B cell (primary cell): ENCODE data around the gene WBP2. TPM values are rescaled to one million over a fixed set of nuclear protein-coding genes. Genes with fewer than 3 reads are reported as not detected.

Experiments used
- ATAC-seq: fragments of 200-7000 bp; cut with Tn5 transposase; one replicate; pipeline ENCODE4 v1.10.0; 2021; ENCODE audit warnings: low read depth, mild to moderate bottlenecking, moderate number of reproducible peaks, moderate library complexity
- CTCF ChIA-PET: fragments of 350-600 bp; sonication (Branson Sonifier 250); formaldehyde crosslinking; loops from one replicate; lab custom pipeline; 2021; ENCODE audit warnings: antibody characterized with exemption, inconsistent platforms; lab: Charles Lee
- POLR2A ChIA-PET: fragments of 350-600 bp; sonication (Branson Sonifier 250); formaldehyde crosslinking; loops from one replicate; lab custom pipeline; 2021; ENCODE audit warnings: antibody characterized with exemption; lab: Charles Lee
- DNase-seq: peaks from one replicate; pipeline ENCODE4 v3.0.0; 2013
- H2AFZ ChIP-seq: 2 replicates; pipeline ENCODE4 v1.6.1; 2012; ENCODE audit warnings: mild to moderate bottlenecking, low read depth, low read length; ENCODE audit not compliant: insufficient read depth, poor library complexity, severe bottlenecking
- H3K27ac ChIP-seq, 2 donors: 1 replicate in 1 of 2; 2 replicates in 1 of 2; pipeline ENCODE4 v1.5.1; 2012 to 2013; ENCODE audit warnings: low read length in 2 of 2, mild to moderate bottlenecking in 2 of 2, moderate library complexity in 1 of 2
- H3K27me3 ChIP-seq, 4 experiments: fragments of 200-600 bp in 1 of 4; sonication (generic) in 1 of 4; replicated peaks in 1 of 4; 1 replicate in 2 of 4; 2 replicates in 2 of 4; pipeline versions ENCODE4 v1.6.1 to v1.7.0; 2013 to 2016; ENCODE audit warnings: low read length in 3 of 4, mild to moderate bottlenecking in 2 of 4, mixed read lengths in 1 of 4, moderate library complexity in 1 of 4; ENCODE audit not compliant: insufficient read depth in 4 of 4, control insufficient read depth in 3 of 4; ENCODE audit errors: control extremely low read depth in 1 of 4
- H3K36me3 ChIP-seq, 2 experiments: replicated peaks in 1 of 2; 1 replicate in 1 of 2; 2 replicates in 1 of 2; pipeline versions ENCODE4 v1.6.1 to v1.7.1; 2013; ENCODE audit warnings: low read length in 1 of 2; ENCODE audit not compliant: insufficient read depth in 2 of 2, control insufficient read depth in 1 of 2; ENCODE audit errors: control extremely low read depth in 1 of 2, extremely low read depth in 1 of 2
- H3K4me1 ChIP-seq, 2 donors: fragments of 200-600 bp in 1 of 2; sonication (generic) in 1 of 2; 1 replicate in 1 of 2; 2 replicates in 1 of 2; pipeline versions ENCODE4 v1.5.1 to v1.6.1; 2013 to 2017; ENCODE audit warnings: low read length in 2 of 2; ENCODE audit not compliant: control insufficient read depth in 2 of 2, insufficient read depth in 2 of 2
- H3K4me2 ChIP-seq: replicated peaks from 2 replicates; pipeline ENCODE3; 2012; ENCODE audit warnings: mild to moderate bottlenecking, low read depth, low read length; ENCODE audit not compliant: poor library complexity, severe bottlenecking
- H3K4me3 ChIP-seq, 5 experiments: fragments of 200-600 bp in 1 of 5; sonication (generic) in 1 of 5; 1 replicate in 3 of 5; 2 replicates in 2 of 5; pipeline versions ENCODE4 v1.5.1 to v1.7.0; 2011 to 2016; ENCODE audit warnings: low read length in 4 of 5, mild to moderate bottlenecking in 4 of 5, low read depth in 2 of 5, control low read depth in 1 of 5, moderate library complexity in 1 of 5; ENCODE audit not compliant: insufficient read depth in 1 of 5; ENCODE audit errors: control extremely low read depth in 1 of 5, extremely low read depth in 1 of 5
- H3K79me2 ChIP-seq: fragments of 200-600 bp; sonication (generic); one replicate; pipeline ENCODE4 v1.6.0; 2016; ENCODE audit warnings: low read length; ENCODE audit not compliant: control insufficient read depth, insufficient read depth
- H3K9ac ChIP-seq: fragments of 200-600 bp; sonication (generic); 2 replicates; pipeline ENCODE4 v1.6.1; 2017; ENCODE audit warnings: mild to moderate bottlenecking, low read length, moderate library complexity
- H3K9me3 ChIP-seq, 3 donors: one replicate each; pipeline versions ENCODE4 v1.6.1 to v1.7.1; 2013; ENCODE audit warnings: low read length in 2 of 3; ENCODE audit not compliant: control insufficient read depth in 2 of 3, insufficient read depth in 1 of 3; ENCODE audit errors: control extremely low read depth in 1 of 3
- H4K20me1 ChIP-seq: 2 replicates; pipeline ENCODE4 v1.6.0; 2012; ENCODE audit warnings: mild to moderate bottlenecking, low read length; ENCODE audit not compliant: insufficient read depth, control insufficient read depth, poor library complexity, severe bottlenecking
- H3K27ac Mint-ChIP-seq: one replicate; pipeline ENCODE4 v1.8.0; 2021; ENCODE audit warnings: mixed read lengths
- H3K27me3 Mint-ChIP-seq: one replicate; pipeline ENCODE4 v1.8.0; 2021; ENCODE audit warnings: mixed read lengths
- H3K4me1 Mint-ChIP-seq: one replicate; pipeline ENCODE4 v1.8.0; 2021; ENCODE audit warnings: mixed read lengths
- H3K4me3 Mint-ChIP-seq: one replicate; pipeline ENCODE4 v1.8.0; 2021; ENCODE audit warnings: mixed read lengths
- H3K9me3 Mint-ChIP-seq: one replicate; pipeline ENCODE4 v1.8.0; 2022; ENCODE audit warnings: mixed read lengths; ENCODE audit not compliant: insufficient read depth
- CTCF ChIP-seq: fragments of 200-600 bp; IDR thresholded peaks from one replicate; pipeline ENCODE4 v1.8.0; 2022; ENCODE audit warnings: antibody characterized with exemption, mild to moderate bottlenecking
- EZH2 ChIP-seq: IDR thresholded peaks from 2 replicates; pipeline ENCODE4 v1.6.1; 2012; ENCODE audit warnings: borderline replicate concordance, low read depth, mild to moderate bottlenecking, moderate library complexity, low read length; ENCODE audit not compliant: insufficient read depth, poor library complexity, severe bottlenecking
- WGBS: methylation state at CpG from one replicate; pipeline ENCODE4 v1.1.5; 2013; ENCODE audit warnings: missing lambda C conversion rate; ENCODE audit not compliant: insufficient coverage; 5-methylcytosine and 5-hydroxymethylcytosine counted together
- intact Hi-C: fragments of 100-400 bp; cut with micrococcal nuclease; formaldehyde crosslinking; loops from one replicate; pipeline ENCODE4 v1.10.0; 2022
- polyA plus RNA-seq: library from polyadenylated mRNA; depleted of rRNA; stranded (reverse); fragments of >200 nt; gene quantifications from 2 replicates; pipeline ENCODE4 v1.2.3, GENCODE V29; 2012
- total RNA-seq, 2 donors: library from RNA; stranded (reverse); fragments of 120-200 nt in 1 of 2; gene quantifications; 1 replicate in 1 of 2; 2 replicates in 1 of 2; pipeline versions ENCODE4 v1.2.3 to v1.2.4, GENCODE V29; 2013 to 2022

WBP2 gene
- total and polyA plus RNA-seq, 2 donors (not counting 1 experiment from before 2014, with no cell fraction given): 88.6 to 140 TPM

GRCh38 chr17:75880266-75880665, 25.1 kb upstream of the WBP2 start:
- WGBS: 89% methylated on average over 5 of the region's 7 CpGs
- Histone ChIP-seq H3K27me3 (peaks cover 0 to 7% (median 1%) of the 10 kb centered on the region in 4 experiments), H3K9me3 (no peaks in the 10 kb centered on the region), H3K9ac (no peak overlapping the region), H3K36me3 (no peaks in the 10 kb centered on the region), H3K4me1 (peaks cover 30 to 31% of the 10 kb centered on the region in 2 donors), H3K79me2 (no peaks in the 10 kb centered on the region), H2AFZ (no peak overlapping the region), H3K4me2 (no peak overlapping the region), H3K27ac (no peak overlapping the region), H3K4me3 (no peak overlapping the region), H4K20me1 (no peaks in the 10 kb centered on the region)
- H3K4me3 Mint-ChIP-seq: peak overlapping the region; percentile 45
- DNase-seq: no peak
- peak overlapping the region; percentile 26 for H3K27ac Mint-ChIP-seq
- no peak for ATAC-seq
- no peaks in the 10 kb centered on the region for H3K9me3 Mint-ChIP-seq
- intact Hi-C loops: no loop called here
- POLR2A ChIA-PET: interaction anchor here (1.2 to 1.6 kb wide), 2 partner anchors 16 to 28 kb away, joined by 3 to 5 read pairs; partner anchors contain the start of gene TRIM65
- TF ChIP-seq CTCF (no peak), EZH2 (no peak)
- H3K4me1 Mint-ChIP-seq: peaks cover 34% of the 10 kb centered on the region
- CTCF ChIA-PET: interaction anchor here (1.4 to 2.1 kb wide), 2 partner anchors 9 to 25 kb away, joined by 6 to 8 read pairs; partner anchors contain the start of gene WBP2
- H3K27me3 Mint-ChIP-seq: peaks cover 4% of the 10 kb centered on the region
